ENCODE measurements around the gene GPSM3. TPM values are rescaled to one million over a fixed set of nuclear protein-coding genes. Genes with fewer than 3 reads are reported as not detected.

Gene GPSM3
- total RNA-seq, 1 experiment from 2014 or later: 4.8 TPM

DNA sequence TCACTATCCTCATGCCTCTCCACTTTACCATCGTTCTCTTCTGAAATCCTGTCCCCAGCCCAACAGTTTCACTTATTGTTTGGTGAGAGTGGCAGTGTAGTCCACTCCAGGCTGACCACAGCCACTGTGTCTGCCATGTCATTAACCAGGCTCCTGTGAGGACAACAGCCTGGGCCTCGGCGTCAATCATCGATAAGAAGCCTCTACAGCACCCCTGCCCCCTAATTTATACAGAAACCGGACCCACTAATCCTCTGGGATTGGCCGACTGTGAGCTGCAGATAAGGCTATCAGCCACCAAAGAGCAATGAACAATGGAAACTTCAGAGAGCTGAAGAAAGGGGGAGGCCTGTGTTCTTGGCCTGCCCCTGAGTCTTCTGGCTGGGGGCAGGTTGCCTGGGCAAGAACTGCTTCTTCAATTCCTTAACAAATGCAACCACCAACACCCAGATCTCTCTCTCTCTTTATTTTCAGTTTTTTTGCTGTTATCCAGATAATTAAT, 24.6 kb downstream of the GPSM3 start:
- ChIA-PET POLR2A (ENCODE audit: low non-redundant PET) (no interaction called here), CTCF (no interaction called here)
- intact Hi-C loops (cut with micrococcal nuclease; ENCODE audit: unreplicated experiment): no loop called here
- TF ChIP-seq CTCF (conservative IDR thresholded peaks at IDR 0.05; ENCODE audit: low read depth, low read length) (no peak), EZH2 (IDR thresholded peaks at IDR 0.05; ENCODE audit: borderline replicate concordance, low read depth, low read length, poor library complexity, severe bottlenecking) (no peak)
- no peaks in the 10 kb centered on the region for H3K27me3 ChIP-seq (replicated peaks; ENCODE audit: insufficient read depth, low read depth, low read length, poor library complexity)
- no peak overlapping the region for H3K4me3 ChIP-seq (ENCODE audit: low read depth, low read length, poor library complexity, severe bottlenecking)
- peaks cover 47% of the 10 kb centered on the region for H3K36me3 ChIP-seq (ENCODE audit: insufficient read depth, low read length, poor library complexity, severe bottlenecking)
- peak overlapping the region; percentile 16 for H3K27ac ChIP-seq (ENCODE audit: low read depth, low read length, poor library complexity, severe bottlenecking)
- H3K4me1 ChIP-seq (ENCODE audit: insufficient read depth, low read length, poor library complexity, severe bottlenecking): peaks cover 17% of the 10 kb centered on the region
- no peaks in the 10 kb centered on the region for H3K9me3 ChIP-seq (ENCODE audit: low read depth, low read length, poor library complexity, severe bottlenecking)
- no peak for DNase-seq (ENCODE audit: low spot score)
- TSS peak; percentile 23 for BruUV-seq (replicated peaks)

GRCh38 chr6:32167154-32167760, 25.2 kb downstream of the GPSM3 start:
- Histone ChIP-seq H3K27me3 (replicated peaks; ENCODE audit: insufficient read depth, low read depth, low read length, poor library complexity) (no peaks in the 10 kb centered on the region), H3K4me3 (ENCODE audit: low read depth, low read length, poor library complexity, severe bottlenecking) (no peak overlapping the region), H3K27ac (ENCODE audit: low read depth, low read length, poor library complexity, severe bottlenecking) (no peak overlapping the region), H3K9me3 (ENCODE audit: low read depth, low read length, poor library complexity, severe bottlenecking) (no peaks in the 10 kb centered on the region), H3K4me1 (ENCODE audit: insufficient read depth, low read length, poor library complexity, severe bottlenecking) (peaks cover 17% of the 10 kb centered on the region), H3K36me3 (ENCODE audit: insufficient read depth, low read length, poor library complexity, severe bottlenecking) (peaks cover 47% of the 10 kb centered on the region)
- TF ChIP-seq EZH2 (IDR thresholded peaks at IDR 0.05; ENCODE audit: borderline replicate concordance, low read depth, low read length, poor library complexity, severe bottlenecking) (no peak), CTCF (conservative IDR thresholded peaks at IDR 0.05; ENCODE audit: low read depth, low read length) (no peak)
- intact Hi-C loops (cut with micrococcal nuclease; ENCODE audit: unreplicated experiment): no loop called here
- no peak for DNase-seq (ENCODE audit: low spot score)
- POLR2A ChIA-PET (ENCODE audit: low non-redundant PET): interaction anchor here (0.5 kb wide), 1 partner anchor 63 kb away, joined by 12 read pairs; no protein-coding TSS in a partner anchor
- BruUV-seq (replicated peaks): no TSS peak
- CTCF ChIA-PET: no interaction called here

- Histone ChIP-seq H3K9me3 (ENCODE audit: low read depth, low read length, poor library complexity, severe bottlenecking) (no peaks in the 10 kb centered on the region), H3K36me3 (ENCODE audit: insufficient read depth, low read length, poor library complexity, severe bottlenecking) (peaks cover 47% of the 10 kb centered on the region), H3K4me1 (ENCODE audit: insufficient read depth, low read length, poor library complexity, severe bottlenecking) (peaks cover 17% of the 10 kb centered on the region), H3K27me3 (replicated peaks; ENCODE audit: insufficient read depth, low read depth, low read length, poor library complexity) (no peaks in the 10 kb centered on the region), H3K4me3 (ENCODE audit: low read depth, low read length, poor library complexity, severe bottlenecking) (no peak overlapping the region), H3K27ac (ENCODE audit: low read depth, low read length, poor library complexity, severe bottlenecking) (no peak overlapping the region)
- no peak for DNase-seq (ENCODE audit: low spot score)
- BruUV-seq (replicated peaks): no TSS peak
- ChIA-PET POLR2A (ENCODE audit: low non-redundant PET) (interaction anchor here (0.5 kb wide), 1 partner anchor 63 kb away, joined by 12 read pairs; no protein-coding TSS in a partner anchor), CTCF (no interaction called here)
- intact Hi-C loops (cut with micrococcal nuclease; ENCODE audit: unreplicated experiment): no loop called here
- TF ChIP-seq CTCF (conservative IDR thresholded peaks at IDR 0.05; ENCODE audit: low read depth, low read length) (no peak), EZH2 (IDR thresholded peaks at IDR 0.05; ENCODE audit: borderline replicate concordance, low read depth, low read length, poor library complexity, severe bottlenecking) (no peak)
Measured at GRCh38 chr6:32166411-32167061, 25.9 kb downstream of the GPSM3 start.

All from A673 (cell line).